Measurements from ENCODE around the gene MSI2.

GRCh38 chr17:57454729-57455062 is 198.4 kb downstream of the MSI2 start:
- TF ChIP-seq CTCF (IDR thresholded peaks at IDR 0.05) = no peak
- no peak for TF ChIP-seq POLR2A (IDR thresholded peaks at IDR 0.05)

All from right lobe of liver (tissue), 4 donors.